Type B pancreatic cell (in vitro differentiated cells): ENCODE measurements around the gene RPS15A. TPM values are rescaled to one million over a fixed set of nuclear protein-coding genes. Genes with fewer than 3 reads are reported as not detected.
A peak's percentile ranks its signal among the peaks of the same experiment; 100 is the strongest.
"Not testable (repeated sequence)": the region's sequence is repeated elsewhere in the genome, so short reads cannot be mapped to it uniquely, and the experiment has no call there.

ENCODE experiments used
- DNase-seq: peaks from one replicate; pipeline ENCODE4 v3.0.0; 2021; ENCODE audit warnings: mixed read lengths; ENCODE audit not compliant: unreplicated experiment; ENCODE audit errors: extremely low spot score
- H3K27ac Mint-ChIP-seq: 2 replicates; pipeline ENCODE4 v1.8.0; 2021; ENCODE audit warnings: mild to moderate bottlenecking, mixed read lengths
- H3K27me3 Mint-ChIP-seq: 2 replicates; pipeline ENCODE4 v1.8.0; 2021; ENCODE audit warnings: mixed read lengths
- H3K36me3 Mint-ChIP-seq: 2 replicates; pipeline ENCODE4 v1.8.0; 2021; ENCODE audit warnings: mixed read lengths
- H3K4me1 Mint-ChIP-seq: one replicate; pipeline ENCODE4 v1.8.0; 2021; ENCODE audit warnings: mixed read lengths; ENCODE audit not compliant: unreplicated experiment
- H3K4me3 Mint-ChIP-seq: 2 replicates; pipeline ENCODE4 v1.8.0; 2021; ENCODE audit warnings: mild to moderate bottlenecking, mixed read lengths
- H3K9me3 Mint-ChIP-seq: 2 replicates; pipeline ENCODE4 v1.8.0; 2021; ENCODE audit warnings: mixed read lengths
- CTCF ChIP-seq: fragments of 200-600 bp; sonication (generic); conservative IDR thresholded peaks from 2 replicates; pipeline ENCODE4 v1.5.0; 2021; ENCODE audit warnings: antibody characterized with exemption, mild to moderate bottlenecking
- total RNA-seq: library from RNA; stranded (reverse); gene quantifications from 2 replicates; pipeline ENCODE4 v1.2.1, GENCODE V29; 2021; ENCODE audit warnings: low replicate concordance

The RPS15A gene
- total RNA-seq, 1 donor from 2014 or later, result 1,807 TPM

GRCh38 chr16:18759598-18760520 lies 30.3 kb downstream of the RPS15A start:
- not testable (repeated sequence) for H3K4me1 Mint-ChIP-seq, H3K27ac Mint-ChIP-seq, H3K9me3 Mint-ChIP-seq, DNase-seq, H3K27me3 Mint-ChIP-seq, H3K4me3 Mint-ChIP-seq, H3K36me3 Mint-ChIP-seq
- peak; percentile 78 for TF ChIP-seq CTCF

GRCh38 chr16:18757960-18758660 lies 32.0 kb downstream of the RPS15A start:
- not testable (repeated sequence) for H3K9me3 Mint-ChIP-seq, H3K27me3 Mint-ChIP-seq, H3K27ac Mint-ChIP-seq, H3K4me3 Mint-ChIP-seq, H3K36me3 Mint-ChIP-seq, H3K4me1 Mint-ChIP-seq, DNase-seq

- H3K9me3 Mint-ChIP-seq, DNase-seq, H3K4me3 Mint-ChIP-seq, H3K27ac Mint-ChIP-seq, H3K36me3 Mint-ChIP-seq, H3K4me1 Mint-ChIP-seq, H3K27me3 Mint-ChIP-seq: not testable (repeated sequence)
These were observed 33.5 kb downstream of the RPS15A start for GRCh38 chr16:18756639-18757038.

- DNase-seq, H3K4me3 Mint-ChIP-seq, H3K36me3 Mint-ChIP-seq, H3K4me1 Mint-ChIP-seq, H3K27ac Mint-ChIP-seq, H3K9me3 Mint-ChIP-seq, H3K27me3 Mint-ChIP-seq: not testable (repeated sequence)
These were observed 47.3 kb downstream of the RPS15A start for GRCh38 chr16:18742870-18743269.

- not testable (repeated sequence) for H3K4me3 Mint-ChIP-seq, H3K27me3 Mint-ChIP-seq, H3K27ac Mint-ChIP-seq, DNase-seq, H3K9me3 Mint-ChIP-seq, H3K36me3 Mint-ChIP-seq, H3K4me1 Mint-ChIP-seq
These were observed 50.1 kb downstream of the RPS15A start for GRCh38 chr16:18740027-18740426.

GRCh38 chr16:18738768-18739167 lies 51.4 kb downstream of the RPS15A start:
- not testable (repeated sequence) for H3K4me1 Mint-ChIP-seq, H3K27me3 Mint-ChIP-seq, H3K9me3 Mint-ChIP-seq, H3K36me3 Mint-ChIP-seq, H3K4me3 Mint-ChIP-seq, H3K27ac Mint-ChIP-seq, DNase-seq

GRCh38 chr16:18734279-18734678 lies 55.9 kb downstream of the RPS15A start:
- H3K9me3 Mint-ChIP-seq, H3K4me1 Mint-ChIP-seq, H3K4me3 Mint-ChIP-seq, H3K27ac Mint-ChIP-seq, H3K36me3 Mint-ChIP-seq, H3K27me3 Mint-ChIP-seq: not testable (repeated sequence)
- DNase-seq, result peak; percentile 58

Other genes starting within 250 kb of the RPS15A start
- 90.5 and 98.8 TPM in 2 replicates for gene NOMO2, start 228.2 kb downstream of the RPS15A start, total RNA-seq
- gene ARL6IP1, start 11.2 kb upstream of the RPS15A start, total RNA-seq, result 170 and 205 TPM in 2 replicates
- gene SMG1, start 136.1 kb upstream of the RPS15A start, total RNA-seq, result 77.0 and 80.5 TPM in 2 replicates
- gene TMC7, start 193.6 kb upstream of the RPS15A start, total RNA-seq, result 1.4 and 2.6 TPM in 2 replicates